ENCODE data around the gene ZNF608. TPM values are rescaled to one million over a fixed set of nuclear protein-coding genes. Genes with fewer than 3 reads are reported as not detected.

ZNF608 gene
- total and polyA plus RNA-seq, 4 donors, result 4.3 to 13.2 (median 8.0) TPM

DNA sequence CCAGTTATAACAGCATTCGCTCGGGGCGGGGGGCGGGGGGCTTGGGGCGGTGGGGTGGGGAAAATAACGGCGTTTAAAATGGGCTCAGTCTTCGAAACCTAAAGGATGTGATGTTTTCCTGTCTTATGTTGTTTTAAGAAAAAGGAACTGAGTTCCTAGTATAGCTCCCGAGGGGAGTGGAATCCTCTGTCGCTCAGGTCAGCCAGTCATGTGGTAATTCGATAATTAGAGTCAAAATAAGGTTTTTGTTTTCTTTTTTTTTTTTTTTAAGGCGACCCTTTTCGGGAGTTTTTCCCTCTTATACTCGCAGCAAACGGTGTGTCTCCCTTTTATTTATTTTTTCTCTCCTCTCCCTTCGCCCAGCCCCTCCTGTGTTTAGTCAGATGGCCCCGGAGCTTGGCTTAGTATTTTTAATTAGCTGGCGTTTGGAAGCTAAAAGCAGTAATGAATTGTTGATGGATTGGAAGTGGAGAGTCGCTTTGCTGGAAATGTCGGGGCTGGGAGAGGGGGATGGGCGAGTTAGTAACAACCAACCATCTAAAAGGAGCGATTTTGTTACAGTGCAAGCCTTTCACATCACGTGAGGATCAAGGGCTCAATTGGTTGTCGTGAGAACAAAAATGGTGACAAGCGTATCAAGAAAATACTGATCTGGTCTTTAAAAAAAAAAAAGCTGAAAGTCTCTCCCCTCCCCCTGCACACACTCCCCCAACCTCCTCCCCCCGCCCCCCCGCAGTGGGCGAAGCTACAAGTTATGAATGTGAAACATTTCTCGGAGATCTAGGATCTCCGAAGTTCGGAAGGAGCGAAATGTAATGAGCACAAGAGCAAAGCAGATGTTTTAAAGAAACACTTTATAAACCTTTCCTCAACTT lies 714 bp upstream of the ZNF608 start:
- 2 to 3% methylated on average over 31 to 32 of the region's 32 CpGs for WGBS, 2 donors
- H3K4me1 ChIP-seq (ENCODE audit: control insufficient read depth in 1 of 2, insufficient read depth in 2 of 2, low read length in 2 of 2), result no peaks in the 10 kb centered on the region
- intact Hi-C loops (cut with DNase I), result loop anchor here (5.0 to 10.0 kb wide), 5 partner anchors 52 to 232 kb away; no protein-coding TSS in a partner anchor
- DNase-seq, result peak; percentile 77 to 81
- peak; percentile 86 for ATAC-seq (ENCODE audit: low FRiP score)
- H3K27ac ChIP-seq (ENCODE audit: low read depth in 1 of 2, low read length in 2 of 2), result peak overlapping the region; percentile 60 to 86
- H3K4me3 ChIP-seq (ENCODE audit: low read length in 2 of 2), result peak overlapping the region; percentile 70 to 94
- no peaks in the 10 kb centered on the region for H3K9me3 ChIP-seq (ENCODE audit: control insufficient read depth, low read length)
- no peaks in the 10 kb centered on the region for H3K36me3 ChIP-seq (ENCODE audit: control insufficient read depth in 1 of 2, insufficient read depth in 2 of 2, low read length in 1 of 2)
- no peaks in the 10 kb centered on the region for H3K27me3 ChIP-seq (ENCODE audit: control insufficient read depth in 1 of 2, insufficient read depth in 2 of 2, low read length in 1 of 2)

DNA sequence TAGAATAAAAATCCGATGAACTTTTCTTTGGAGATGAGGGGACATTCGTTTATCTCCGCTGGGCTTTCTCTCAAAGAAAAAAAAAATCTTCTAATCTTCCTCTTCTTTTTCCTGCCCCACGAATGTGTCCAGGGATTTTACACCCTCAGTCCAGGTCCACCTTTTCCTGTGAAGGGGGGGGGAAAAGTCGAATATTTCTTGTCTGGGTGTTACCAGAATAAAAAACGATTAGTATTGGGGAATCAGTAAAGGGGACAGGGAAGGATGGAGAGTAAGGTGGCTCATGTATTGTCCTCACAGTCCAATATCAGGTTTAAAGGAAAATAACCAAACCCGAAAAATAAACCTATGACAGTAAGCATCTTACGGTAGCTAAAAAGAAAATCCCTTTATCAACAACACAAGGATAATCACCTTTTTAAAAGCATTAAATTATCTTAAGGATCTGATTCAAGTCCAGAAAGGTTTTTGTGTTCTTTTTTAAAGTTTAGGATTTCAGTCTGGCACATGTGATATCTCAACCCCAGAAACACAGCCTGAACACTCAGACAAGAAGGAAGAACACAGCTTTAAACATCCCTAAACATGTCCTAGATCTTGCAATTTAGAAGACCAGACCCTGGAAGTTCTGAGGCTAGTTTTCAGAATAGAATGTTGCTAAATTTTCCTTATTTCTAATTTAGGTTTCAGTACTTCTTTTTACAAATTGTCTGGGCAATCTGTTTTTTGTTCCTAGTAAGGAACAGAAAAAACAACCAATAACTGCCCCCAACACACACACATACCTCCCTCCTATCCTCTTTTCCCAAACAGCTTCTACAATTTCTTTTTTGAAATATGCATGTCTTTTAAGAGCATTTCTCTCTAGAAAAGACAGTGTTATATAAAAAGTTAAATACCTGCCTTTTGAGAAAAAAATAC lies 1.2 kb downstream of the ZNF608 start:
- Histone ChIP-seq H3K9me3 (ENCODE audit: control insufficient read depth, low read length) (no peaks in the 10 kb centered on the region), H3K4me1 (ENCODE audit: control insufficient read depth in 1 of 2, insufficient read depth in 2 of 2, low read length in 2 of 2) (no peaks in the 10 kb centered on the region), H3K27me3 (ENCODE audit: control insufficient read depth in 1 of 2, insufficient read depth in 2 of 2, low read length in 1 of 2) (no peaks in the 10 kb centered on the region), H3K27ac (ENCODE audit: low read depth in 1 of 2, low read length in 2 of 2) (peak overlapping the region in 1 of 2 donors; percentile 16), H3K36me3 (ENCODE audit: control insufficient read depth in 1 of 2, insufficient read depth in 2 of 2, low read length in 1 of 2) (no peaks in the 10 kb centered on the region), H3K4me3 (ENCODE audit: low read length in 2 of 2) (peak overlapping the region; percentile 70 to 94)
- no peak for ATAC-seq (ENCODE audit: low FRiP score)
- intact Hi-C loops (cut with DNase I), result loop anchor here (5.0 to 10.0 kb wide), 5 partner anchors 50 to 230 kb away; no protein-coding TSS in a partner anchor
- 55 to 56% methylated on average over 8 of the region's 8 CpGs for WGBS, 2 donors
- DNase-seq, result no peak

DNA sequence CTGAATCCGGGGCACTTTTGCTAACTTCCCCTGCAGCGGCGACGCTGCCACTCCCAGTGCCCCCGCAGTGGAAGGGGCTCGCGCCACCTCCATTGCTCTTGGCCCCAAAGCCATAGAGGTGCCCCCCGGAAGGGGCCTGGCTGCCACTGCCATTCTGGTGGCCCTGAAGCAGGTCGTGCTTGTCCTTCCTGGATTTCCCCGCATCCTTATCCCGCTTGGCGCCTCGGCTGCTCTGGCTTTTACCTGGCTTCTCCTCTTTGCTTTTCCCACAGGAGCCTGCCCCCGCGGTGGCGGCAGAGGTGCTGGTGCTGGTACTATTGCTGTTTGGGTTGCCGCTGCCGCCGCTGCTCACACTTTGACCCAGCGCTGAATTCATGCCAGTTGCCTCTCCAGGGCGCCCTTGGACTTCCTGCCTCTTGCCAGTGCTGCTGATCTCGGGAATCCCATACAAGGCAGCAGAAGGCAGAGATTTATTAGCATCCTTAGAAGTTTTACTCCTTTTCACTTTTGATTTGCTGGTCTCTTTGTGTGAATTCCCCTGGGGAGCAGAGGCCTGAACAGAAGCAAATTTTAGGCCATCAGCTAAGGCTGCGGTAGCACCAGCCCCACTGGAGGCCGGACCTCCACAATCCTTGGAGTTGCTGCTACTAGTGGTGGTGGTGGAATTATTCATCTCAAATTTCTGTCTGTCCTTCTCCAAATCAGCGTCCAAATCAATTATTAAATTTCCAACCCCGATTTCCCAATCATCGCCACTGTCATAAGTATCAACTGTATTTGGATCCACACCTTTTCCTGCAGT lies 2.1 kb downstream of the ZNF608 start:
- peak; percentile 65 to 77 for DNase-seq
- ATAC-seq (ENCODE audit: low FRiP score), result no peak
- Histone ChIP-seq H3K4me1 (ENCODE audit: control insufficient read depth in 1 of 2, insufficient read depth in 2 of 2, low read length in 2 of 2) (no peaks in the 10 kb centered on the region), H3K27ac (ENCODE audit: low read depth in 1 of 2, low read length in 2 of 2) (peak overlapping the region in 1 of 2 donors; percentile 72), H3K4me3 (ENCODE audit: low read length in 2 of 2) (peak overlapping the region; percentile 57 to 71), H3K36me3 (ENCODE audit: control insufficient read depth in 1 of 2, insufficient read depth in 2 of 2, low read length in 1 of 2) (no peaks in the 10 kb centered on the region), H3K27me3 (ENCODE audit: control insufficient read depth in 1 of 2, insufficient read depth in 2 of 2, low read length in 1 of 2) (no peaks in the 10 kb centered on the region), H3K9me3 (ENCODE audit: control insufficient read depth, low read length) (no peaks in the 10 kb centered on the region)
- 17 to 21% methylated on average over 27 of the region's 27 CpGs for WGBS, 2 donors
- intact Hi-C loops (cut with DNase I), result loop anchor here in 1 of 2 donors (10.0 kb wide), 4 partner anchors 50 to 230 kb away; no protein-coding TSS in a partner anchor

DNA sequence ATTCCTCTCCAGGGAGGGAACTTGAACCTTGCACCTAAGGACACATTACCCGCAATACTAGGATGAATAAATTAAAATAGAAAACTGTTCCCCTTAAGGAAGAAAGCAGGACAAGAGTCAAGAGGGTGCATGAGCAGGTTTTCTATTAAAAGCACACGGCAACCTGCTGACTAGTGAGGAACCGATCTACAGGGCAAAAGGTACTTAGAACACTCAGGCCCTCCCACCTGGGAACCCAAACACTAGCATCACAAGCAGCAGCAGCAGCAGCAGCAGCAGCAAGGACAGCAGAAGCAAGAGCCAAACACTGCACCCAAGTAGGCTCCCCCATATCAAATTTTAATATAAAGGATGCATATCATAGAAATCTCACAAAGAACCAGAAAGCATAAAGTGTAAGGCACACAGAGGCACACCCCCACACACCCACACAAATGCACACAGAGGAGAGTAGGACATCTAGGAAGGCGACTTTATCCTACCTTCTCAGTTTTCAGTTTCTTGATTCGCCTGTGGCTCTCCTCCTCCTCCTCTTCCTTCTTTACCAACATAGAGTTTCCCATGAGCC lies 2.8 kb downstream of the ZNF608 start:
- peak overlapping the region; percentile 57 to 71 for H3K4me3 ChIP-seq (ENCODE audit: low read length in 2 of 2)
- intact Hi-C loops (cut with DNase I), result loop anchor here in 1 of 2 donors (10.0 kb wide), 4 partner anchors 49 to 229 kb away; no protein-coding TSS in a partner anchor
- no peaks in the 10 kb centered on the region for H3K4me1 ChIP-seq (ENCODE audit: control insufficient read depth in 1 of 2, insufficient read depth in 2 of 2, low read length in 2 of 2)
- no peaks in the 10 kb centered on the region for H3K36me3 ChIP-seq (ENCODE audit: control insufficient read depth in 1 of 2, insufficient read depth in 2 of 2, low read length in 1 of 2)
- WGBS, 2 donors, result 18 to 23% methylated on average over 5 of the region's 5 CpGs
- H3K9me3 ChIP-seq (ENCODE audit: control insufficient read depth, low read length), result no peaks in the 10 kb centered on the region
- no peaks in the 10 kb centered on the region for H3K27me3 ChIP-seq (ENCODE audit: control insufficient read depth in 1 of 2, insufficient read depth in 2 of 2, low read length in 1 of 2)
- ATAC-seq (ENCODE audit: low FRiP score) (no peak), DNase-seq (no peak)
- H3K27ac ChIP-seq (ENCODE audit: low read depth in 1 of 2, low read length in 2 of 2), result peak overlapping the region in 1 of 2 donors; percentile 72

DNA sequence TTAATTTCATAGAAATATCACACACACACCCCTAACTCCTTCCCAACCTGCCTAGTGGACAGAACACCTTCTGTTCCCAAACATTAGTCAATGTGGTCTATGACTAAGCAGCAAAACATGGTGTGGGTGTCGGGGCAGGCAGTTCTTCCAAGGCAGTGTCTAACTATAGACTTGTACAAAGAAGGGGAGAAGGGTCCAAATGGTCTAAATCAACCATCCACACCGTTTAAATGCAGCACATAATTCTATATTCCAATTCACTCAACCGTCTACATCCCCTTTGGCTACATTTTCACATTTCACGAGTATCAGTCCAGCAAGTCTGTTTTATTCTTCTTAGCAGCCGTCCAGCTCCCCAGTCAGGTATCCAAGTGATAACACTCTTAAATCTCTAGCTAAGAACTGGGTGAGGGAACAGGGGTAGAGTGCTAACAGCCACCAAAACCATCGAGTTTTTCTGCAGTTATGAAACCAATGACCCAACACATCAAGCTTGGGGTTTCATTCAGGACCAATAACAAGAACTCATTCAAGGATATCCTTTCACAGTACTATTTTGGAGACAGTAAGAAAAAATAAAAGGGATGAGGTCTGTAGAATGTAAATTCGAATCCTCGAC lies 3.3 kb downstream of the ZNF608 start:
- H3K9me3 ChIP-seq (ENCODE audit: control insufficient read depth, low read length), result no peaks in the 10 kb centered on the region
- WGBS, 2 donors, result 15 to 22% methylated on average over 8 of the region's 8 CpGs
- DNase-seq, result no peak
- no peaks in the 10 kb centered on the region for H3K27me3 ChIP-seq (ENCODE audit: control insufficient read depth in 1 of 2, insufficient read depth in 2 of 2, low read length in 1 of 2)
- no peaks in the 10 kb centered on the region for H3K4me1 ChIP-seq (ENCODE audit: control insufficient read depth in 1 of 2, insufficient read depth in 2 of 2, low read length in 2 of 2)
- H3K36me3 ChIP-seq (ENCODE audit: control insufficient read depth in 1 of 2, insufficient read depth in 2 of 2, low read length in 1 of 2), result no peaks in the 10 kb centered on the region
- peak overlapping the region; percentile 57 to 71 for H3K4me3 ChIP-seq (ENCODE audit: low read length in 2 of 2)
- intact Hi-C loops (cut with DNase I), result loop anchor here in 1 of 2 donors (10.0 kb wide), 4 partner anchors 48 to 228 kb away; no protein-coding TSS in a partner anchor
- peak overlapping the region in 1 of 2 donors; percentile 45 for H3K27ac ChIP-seq (ENCODE audit: low read depth in 1 of 2, low read length in 2 of 2)
- ATAC-seq (ENCODE audit: low FRiP score), result no peak

DNA sequence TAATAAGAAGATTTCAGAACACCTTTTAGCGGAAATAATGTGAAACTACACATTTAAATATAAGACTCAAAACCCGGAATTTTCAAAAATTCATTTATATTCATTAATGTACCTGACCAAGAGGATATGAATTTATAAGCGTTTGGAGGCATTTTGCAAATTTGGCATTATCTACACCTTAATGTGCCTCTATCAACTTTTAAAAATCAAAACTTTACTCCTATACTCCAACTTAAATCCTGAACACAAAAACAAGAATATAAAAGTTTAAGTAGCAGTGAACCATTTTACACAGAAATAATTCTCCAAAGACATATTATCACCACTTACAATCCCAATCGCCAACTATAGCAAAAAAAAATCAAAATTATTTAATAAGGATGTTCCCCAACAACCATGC lies 3.9 kb downstream of the ZNF608 start:
- no peak for ATAC-seq (ENCODE audit: low FRiP score)
- DNase-seq, result no peak
- H3K27ac ChIP-seq (ENCODE audit: low read depth in 1 of 2, low read length in 2 of 2), result no peak overlapping the region
- no peaks in the 10 kb centered on the region for H3K36me3 ChIP-seq (ENCODE audit: control insufficient read depth in 1 of 2, insufficient read depth in 2 of 2, low read length in 1 of 2)
- H3K4me3 ChIP-seq (ENCODE audit: low read length in 2 of 2), result peak overlapping the region in 1 of 2 donors; percentile 57
- WGBS, 2 donors, result 76 to 83% methylated on average over 4 of the region's 4 CpGs
- no peaks in the 10 kb centered on the region for H3K27me3 ChIP-seq (ENCODE audit: control insufficient read depth in 1 of 2, insufficient read depth in 2 of 2, low read length in 1 of 2)
- peaks cover 0 to 4% of the 10 kb centered on the region in 2 donors for H3K4me1 ChIP-seq (ENCODE audit: control insufficient read depth in 1 of 2, insufficient read depth in 2 of 2, low read length in 2 of 2)
- intact Hi-C loops (cut with DNase I), result loop anchor here in 1 of 2 donors (10.0 kb wide), 4 partner anchors 48 to 228 kb away; no protein-coding TSS in a partner anchor
- no peaks in the 10 kb centered on the region for H3K9me3 ChIP-seq (ENCODE audit: control insufficient read depth, low read length)

DNA sequence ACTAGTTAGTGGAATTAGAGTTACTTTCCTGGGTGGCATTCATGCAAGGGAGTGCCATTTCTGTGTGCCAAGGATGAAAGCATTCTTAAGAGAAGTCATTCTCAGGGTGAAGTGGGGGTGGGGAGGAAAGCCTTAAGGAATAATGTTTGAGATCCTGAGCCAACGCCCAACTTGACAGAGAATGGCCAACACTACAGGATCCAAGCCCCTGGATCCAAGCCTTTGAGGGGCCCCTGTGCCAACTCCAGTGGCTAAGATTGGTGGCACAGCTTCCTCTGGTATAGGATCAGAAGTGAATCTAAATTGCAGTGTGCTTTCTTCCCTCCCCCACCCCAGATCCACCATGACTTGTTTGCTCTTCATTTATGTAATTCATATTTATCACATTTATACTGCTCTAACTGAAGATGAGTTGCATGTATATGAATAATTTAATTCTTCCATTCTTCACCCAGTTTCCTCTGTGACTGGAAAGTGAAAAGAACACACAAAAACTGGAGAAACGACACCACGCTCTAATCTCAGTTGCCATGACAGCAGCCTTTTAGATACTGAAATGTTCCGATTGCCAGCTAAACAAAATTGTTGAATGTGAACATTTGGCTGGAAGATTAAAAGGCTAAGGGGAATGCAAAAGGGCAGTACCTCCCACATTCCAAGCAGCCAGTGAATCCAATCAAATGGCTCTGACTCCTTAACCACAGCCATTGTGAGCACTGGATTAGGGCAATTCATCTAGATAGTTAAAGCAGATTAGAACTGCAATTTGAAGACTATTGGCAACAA lies 4.5 kb downstream of the ZNF608 start:
- no peaks in the 10 kb centered on the region for H3K27me3 ChIP-seq (ENCODE audit: control insufficient read depth in 1 of 2, insufficient read depth in 2 of 2, low read length in 1 of 2)
- intact Hi-C loops (cut with DNase I), result loop anchor here in 1 of 2 donors (10.0 kb wide), 4 partner anchors 47 to 227 kb away; no protein-coding TSS in a partner anchor
- DNase-seq (no peak), ATAC-seq (ENCODE audit: low FRiP score) (no peak)
- H3K4me3 ChIP-seq (ENCODE audit: low read length in 2 of 2), result no peak overlapping the region
- no peaks in the 10 kb centered on the region for H3K36me3 ChIP-seq (ENCODE audit: control insufficient read depth in 1 of 2, insufficient read depth in 2 of 2, low read length in 1 of 2)
- H3K27ac ChIP-seq (ENCODE audit: low read depth in 1 of 2, low read length in 2 of 2), result no peak overlapping the region
- H3K4me1 ChIP-seq (ENCODE audit: control insufficient read depth in 1 of 2, insufficient read depth in 2 of 2, low read length in 2 of 2), result peaks cover 0 to 4% of the 10 kb centered on the region in 2 donors
- no peaks in the 10 kb centered on the region for H3K9me3 ChIP-seq (ENCODE audit: control insufficient read depth, low read length)
- 14 to 21% methylated on average over 4 of the region's 4 CpGs for WGBS, 2 donors
